Liver (tissue), 9 donors: ENCODE results near the gene LPAR1. TPM values are rescaled to one million over a fixed set of nuclear protein-coding genes. Genes with fewer than 3 reads are reported as not detected.

ENCODE experiments used
- DNase-seq: peaks from one replicate; pipeline ENCODE4 v3.0.0-alpha.2; 2017; ENCODE audit warnings: low spot score
- H3K27ac ChIP-seq, 2 donors: one replicate each; pipeline ENCODE4 v1.7.0; 2013; ENCODE audit warnings: inconsistent platforms in 2 of 2, low read length in 2 of 2, control low read depth in 1 of 2, low read depth in 1 of 2, mild to moderate bottlenecking in 1 of 2
- H3K27me3 ChIP-seq, 4 donors: one replicate each; pipeline versions ENCODE4 v1.6.1 to v1.7.0; 2013; ENCODE audit warnings: low read length in 3 of 4, inconsistent platforms in 1 of 4, mild to moderate bottlenecking in 1 of 4, moderate library complexity in 1 of 4; ENCODE audit not compliant: control insufficient read depth in 4 of 4, insufficient read depth in 4 of 4
- H3K36me3 ChIP-seq, 4 donors: one replicate each; pipeline versions ENCODE4 v1.6.1 to v1.7.0; 2013; ENCODE audit warnings: low read length in 3 of 4, mild to moderate bottlenecking in 3 of 4, low read depth in 1 of 4, moderate library complexity in 1 of 4; ENCODE audit not compliant: control insufficient read depth in 4 of 4, insufficient read depth in 3 of 4
- H3K4me1 ChIP-seq, 4 donors: one replicate each; pipeline versions ENCODE4 v1.6.1 to v1.7.0; 2013; ENCODE audit warnings: low read length in 3 of 4, mild to moderate bottlenecking in 3 of 4, moderate library complexity in 1 of 4; ENCODE audit not compliant: control insufficient read depth in 4 of 4, insufficient read depth in 4 of 4
- H3K4me3 ChIP-seq, 3 donors: one replicate each; pipeline versions ENCODE4 v1.6.1 to v1.7.0; 2013; ENCODE audit warnings: low read length in 3 of 3, control low read depth in 1 of 3, low read depth in 1 of 3, mild to moderate bottlenecking in 1 of 3
- H3K9ac ChIP-seq, 2 donors: one replicate each; pipeline ENCODE4 v1.7.0; 2013; ENCODE audit warnings: low read length in 2 of 2, mild to moderate bottlenecking in 2 of 2, moderate library complexity in 2 of 2, control low read depth in 1 of 2, low read depth in 1 of 2
- H3K9me3 ChIP-seq, 4 donors: one replicate each; pipeline versions ENCODE4 v1.6.1 to v1.7.0; 2013; ENCODE audit warnings: low read length in 3 of 4; ENCODE audit not compliant: control insufficient read depth in 4 of 4
- ATF3 ChIP-seq: IDR thresholded peaks from 2 replicates; pipeline ENCODE4 v1.6.1; 2016; ENCODE audit warnings: antibody characterized with exemption
- CTCF ChIP-seq: fragments of 150-350 bp; IDR thresholded peaks from 2 replicates; pipeline ENCODE4 v1.5.1; 2017; ENCODE audit warnings: improper control_type of control experiment, low read depth, low read length; ENCODE audit not compliant: missing input control
- EGR1 ChIP-seq, 2 donors: IDR thresholded peaks; 2 replicates each; pipeline ENCODE4 v1.6.1; 2016 to 2018; ENCODE audit warnings: antibody characterized with exemption in 2 of 2, low read depth in 2 of 2
- FOXA1 ChIP-seq: IDR thresholded peaks from 2 replicates; pipeline ENCODE4 v1.6.1; 2016; ENCODE audit warnings: antibody characterized with exemption
- GABPA ChIP-seq, 2 donors: IDR thresholded peaks in 1 of 2; conservative IDR thresholded peaks in 1 of 2; 2 replicates each; pipeline ENCODE4 v1.6.1; 2016; ENCODE audit warnings: antibody characterized with exemption in 2 of 2, mild to moderate bottlenecking in 1 of 2, moderate library complexity in 1 of 2
- HNF4A ChIP-seq, 2 donors: conservative IDR thresholded peaks; 2 replicates each; pipeline ENCODE4 v1.6.1; 2016; ENCODE audit warnings: antibody characterized with exemption in 2 of 2, mild to moderate bottlenecking in 2 of 2
- HNF4G ChIP-seq: IDR thresholded peaks from 2 replicates; pipeline ENCODE4 v1.6.1; 2016; ENCODE audit warnings: antibody characterized with exemption
- JUND ChIP-seq, 2 donors: IDR thresholded peaks; 2 replicates each; pipeline ENCODE4 v1.6.1; 2016; ENCODE audit warnings: antibody characterized with exemption in 2 of 2
- MAX ChIP-seq: IDR thresholded peaks from 2 replicates; pipeline ENCODE4 v1.6.1; 2016; ENCODE audit warnings: antibody characterized with exemption
- RAD21 ChIP-seq, 2 donors: IDR thresholded peaks; 2 replicates each; pipeline ENCODE4 v1.6.1; 2016; ENCODE audit warnings: antibody characterized with exemption in 2 of 2, mild to moderate bottlenecking in 2 of 2
- RXRA ChIP-seq, 2 donors: IDR thresholded peaks; 2 replicates each; pipeline ENCODE4 v1.6.1; 2017 to 2018; ENCODE audit warnings: antibody characterized with exemption in 2 of 2, mild to moderate bottlenecking in 1 of 2
- SP1 ChIP-seq: IDR thresholded peaks from 2 replicates; pipeline ENCODE4 v1.6.1; 2018; ENCODE audit warnings: antibody characterized with exemption, mild to moderate bottlenecking
- TAF1 ChIP-seq: conservative IDR thresholded peaks from 2 replicates; pipeline ENCODE4 v1.6.1; 2016; ENCODE audit warnings: antibody characterized with exemption, mild to moderate bottlenecking
- YY1 ChIP-seq: IDR thresholded peaks from 2 replicates; pipeline ENCODE4 v1.6.1; 2016; ENCODE audit warnings: antibody characterized with exemption, mild to moderate bottlenecking
- ZBTB33 ChIP-seq: IDR thresholded peaks from 2 replicates; pipeline ENCODE4 v1.6.1; 2016; ENCODE audit warnings: antibody characterized with exemption
- WGBS: extraction: QIAGEN DNeasy Blood & Tissue Kit; methylation state at CpG from one replicate; pipeline ENCODE4 v1.1.7; 2013; 5-methylcytosine and 5-hydroxymethylcytosine counted together
- polyA plus RNA-seq, 2 donors: library from polyadenylated mRNA; stranded (reverse) in 1 of 2; unstranded in 1 of 2; fragments of 200-250 nt in 1 of 2; fragments of >200 nt in 1 of 2; fragmentation: Nextera tagmentation in 1 of 2; extraction: Ambion mirVana in 1 of 2; gene quantifications; one replicate each; pipeline versions ENCODE4 v1.2.1 to v1.2.3, GENCODE V29; 2013 to 2015
- total RNA-seq, 2 donors: library from RNA; depleted of rRNA; stranded (reverse); fragments of >200 nt; gene quantifications; one replicate each; pipeline ENCODE4 v1.2.3, GENCODE V29; 2014
- TF ChIP-seq, protein P1 (sequence below): IDR thresholded peaks from 2 replicates; pipeline ENCODE4 v1.6.1; 2016; ENCODE audit warnings: antibody characterized with exemption, mild to moderate bottlenecking
- donor health status: healthy.
- donor health status: healthy.
- donor health status: healthy.
- donor health status: healthy.
- donor health status: healthy.

LPAR1 gene
- total and polyA plus RNA-seq, 4 donors: 0.51 to 3.6 (median 1.1) TPM

GRCh38 chr9:111005746-111006470 is 32.4 kb downstream of the LPAR1 start:
- Histone ChIP-seq H3K27me3 (no peaks in the 10 kb centered on the region), H3K9ac (no peak overlapping the region), H3K27ac (no peak overlapping the region), H3K9me3 (no peaks in the 10 kb centered on the region), H3K4me1 (no peaks in the 10 kb centered on the region), H3K36me3 (no peaks in the 10 kb centered on the region), H3K4me3 (no peak overlapping the region)
- 80% methylated on average over 1 of the region's 1 CpG for WGBS
- TF ChIP-seq, protein P1, sequence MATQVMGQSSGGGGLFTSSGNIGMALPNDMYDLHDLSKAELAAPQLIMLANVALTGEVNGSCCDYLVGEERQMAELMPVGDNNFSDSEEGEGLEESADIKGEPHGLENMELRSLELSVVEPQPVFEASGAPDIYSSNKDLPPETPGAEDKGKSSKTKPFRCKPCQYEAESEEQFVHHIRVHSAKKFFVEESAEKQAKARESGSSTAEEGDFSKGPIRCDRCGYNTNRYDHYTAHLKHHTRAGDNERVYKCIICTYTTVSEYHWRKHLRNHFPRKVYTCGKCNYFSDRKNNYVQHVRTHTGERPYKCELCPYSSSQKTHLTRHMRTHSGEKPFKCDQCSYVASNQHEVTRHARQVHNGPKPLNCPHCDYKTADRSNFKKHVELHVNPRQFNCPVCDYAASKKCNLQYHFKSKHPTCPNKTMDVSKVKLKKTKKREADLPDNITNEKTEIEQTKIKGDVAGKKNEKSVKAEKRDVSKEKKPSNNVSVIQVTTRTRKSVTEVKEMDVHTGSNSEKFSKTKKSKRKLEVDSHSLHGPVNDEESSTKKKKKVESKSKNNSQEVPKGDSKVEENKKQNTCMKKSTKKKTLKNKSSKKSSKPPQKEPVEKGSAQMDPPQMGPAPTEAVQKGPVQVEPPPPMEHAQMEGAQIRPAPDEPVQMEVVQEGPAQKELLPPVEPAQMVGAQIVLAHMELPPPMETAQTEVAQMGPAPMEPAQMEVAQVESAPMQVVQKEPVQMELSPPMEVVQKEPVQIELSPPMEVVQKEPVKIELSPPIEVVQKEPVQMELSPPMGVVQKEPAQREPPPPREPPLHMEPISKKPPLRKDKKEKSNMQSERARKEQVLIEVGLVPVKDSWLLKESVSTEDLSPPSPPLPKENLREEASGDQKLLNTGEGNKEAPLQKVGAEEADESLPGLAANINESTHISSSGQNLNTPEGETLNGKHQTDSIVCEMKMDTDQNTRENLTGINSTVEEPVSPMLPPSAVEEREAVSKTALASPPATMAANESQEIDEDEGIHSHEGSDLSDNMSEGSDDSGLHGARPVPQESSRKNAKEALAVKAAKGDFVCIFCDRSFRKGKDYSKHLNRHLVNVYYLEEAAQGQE: no peak
- no peak for TF ChIP-seq CTCF
- TF ChIP-seq JUND (IDR thresholded peaks at IDR 0.05): no peak
- TF ChIP-seq SP1: no peak
- TF ChIP-seq YY1: no peak
- no peak for DNase-seq

DNA sequence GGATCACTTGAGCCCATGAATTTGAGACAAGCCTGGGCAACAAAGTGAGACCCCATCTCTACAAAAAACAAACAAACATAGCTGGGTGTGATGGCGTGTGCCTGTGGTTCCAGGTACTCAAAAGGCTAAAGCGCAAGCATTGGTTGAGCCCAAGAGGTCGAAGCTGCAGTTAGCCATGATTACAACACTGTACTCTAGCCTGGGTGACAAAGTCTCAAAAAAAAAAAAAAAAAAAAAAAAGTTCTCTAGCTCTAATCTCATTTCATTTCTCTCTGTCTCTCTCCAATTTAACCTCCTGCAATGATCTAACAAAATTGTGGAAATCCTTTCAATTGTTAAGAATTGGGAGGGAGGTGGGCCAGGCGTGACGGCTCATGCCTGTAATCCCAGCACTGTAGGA is 33.3 kb downstream of the LPAR1 start:
- Histone ChIP-seq H3K36me3 (no peaks in the 10 kb centered on the region), H3K9ac (no peak overlapping the region), H3K27me3 (no peaks in the 10 kb centered on the region), H3K4me1 (no peaks in the 10 kb centered on the region), H3K27ac (no peak overlapping the region), H3K4me3 (no peak overlapping the region), H3K9me3 (no peaks in the 10 kb centered on the region)
- WGBS: 86% methylated on average over 5 of the region's 5 CpGs
- no peak for DNase-seq
- no peak for TF ChIP-seq ATF3
- no peak for TF ChIP-seq RXRA (IDR thresholded peaks at IDR 0.05)
- TF ChIP-seq FOXA1: no peak
- no peak for TF ChIP-seq HNF4A (conservative IDR thresholded peaks at IDR 0.05)
- no peak for TF ChIP-seq TAF1
- TF ChIP-seq RAD21 (IDR thresholded peaks at IDR 0.05): no peak
- no peak for TF ChIP-seq HNF4G
- no peak for TF ChIP-seq CTCF
- TF ChIP-seq EGR1 (IDR thresholded peaks at IDR 0.05; ENCODE audit: low read depth in 2 of 2): no peak
- TF ChIP-seq, protein P1: no peak
- no peak for TF ChIP-seq ZBTB33
- TF ChIP-seq JUND (IDR thresholded peaks at IDR 0.05): no peak
- TF ChIP-seq GABPA (IDR thresholded peaks at IDR 0.05 in 1 of 2, conservative IDR thresholded peaks at IDR 0.05 in 1 of 2): no peak
- TF ChIP-seq MAX: no peak
- TF ChIP-seq SP1: no peak
